Measurements from ENCODE around the gene SMC4.

DNA sequence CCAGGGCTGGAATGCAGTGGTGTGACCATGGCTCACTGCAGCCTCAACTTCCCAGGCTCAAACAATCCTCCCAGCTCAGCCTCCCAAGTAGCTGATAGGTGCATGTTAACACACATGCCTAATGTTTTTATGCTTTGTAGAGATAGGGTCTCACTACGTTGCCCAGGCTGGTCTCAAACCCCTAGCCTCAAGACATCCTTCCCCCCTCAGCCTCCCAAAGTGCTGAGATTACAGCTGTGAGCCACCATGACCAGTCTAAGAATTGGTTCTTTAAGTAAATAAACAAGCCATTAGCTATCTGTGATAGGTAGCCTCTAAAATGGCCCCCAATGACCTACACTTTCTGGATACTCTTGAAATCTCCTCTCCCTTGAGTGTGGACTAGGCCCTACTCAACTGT, 46.4 kb downstream of the SMC4 start:
- TF ChIP-seq, protein P1, sequence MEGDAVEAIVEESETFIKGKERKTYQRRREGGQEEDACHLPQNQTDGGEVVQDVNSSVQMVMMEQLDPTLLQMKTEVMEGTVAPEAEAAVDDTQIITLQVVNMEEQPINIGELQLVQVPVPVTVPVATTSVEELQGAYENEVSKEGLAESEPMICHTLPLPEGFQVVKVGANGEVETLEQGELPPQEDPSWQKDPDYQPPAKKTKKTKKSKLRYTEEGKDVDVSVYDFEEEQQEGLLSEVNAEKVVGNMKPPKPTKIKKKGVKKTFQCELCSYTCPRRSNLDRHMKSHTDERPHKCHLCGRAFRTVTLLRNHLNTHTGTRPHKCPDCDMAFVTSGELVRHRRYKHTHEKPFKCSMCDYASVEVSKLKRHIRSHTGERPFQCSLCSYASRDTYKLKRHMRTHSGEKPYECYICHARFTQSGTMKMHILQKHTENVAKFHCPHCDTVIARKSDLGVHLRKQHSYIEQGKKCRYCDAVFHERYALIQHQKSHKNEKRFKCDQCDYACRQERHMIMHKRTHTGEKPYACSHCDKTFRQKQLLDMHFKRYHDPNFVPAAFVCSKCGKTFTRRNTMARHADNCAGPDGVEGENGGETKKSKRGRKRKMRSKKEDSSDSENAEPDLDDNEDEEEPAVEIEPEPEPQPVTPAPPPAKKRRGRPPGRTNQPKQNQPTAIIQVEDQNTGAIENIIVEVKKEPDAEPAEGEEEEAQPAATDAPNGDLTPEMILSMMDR (IDR thresholded peaks at IDR 0.05; ENCODE audit: low read depth, low read length), result no peak
- no peak for TF ChIP-seq POLR2A (IDR thresholded peaks at IDR 0.05; ENCODE audit: extremely low read depth, insufficient read length)
- TF ChIP-seq, protein P2, sequence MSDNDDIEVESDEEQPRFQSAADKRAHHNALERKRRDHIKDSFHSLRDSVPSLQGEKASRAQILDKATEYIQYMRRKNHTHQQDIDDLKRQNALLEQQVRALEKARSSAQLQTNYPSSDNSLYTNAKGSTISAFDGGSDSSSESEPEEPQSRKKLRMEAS (IDR thresholded peaks at IDR 0.05; ENCODE audit: low read depth, low read length), result no peak
- no peak for TF ChIP-seq MYC (IDR thresholded peaks at IDR 0.05; ENCODE audit: low read depth, low read length)

All from NB4 (cell line).